Left lung (tissue), 10 donors: ENCODE data around the gene AIFM3. TPM values are rescaled to one million over a fixed set of nuclear protein-coding genes. Genes with fewer than 3 reads are reported as not detected.

ENCODE experiments used
- ATAC-seq: fragments of 200-7000 bp; cut with Tn5 transposase; one replicate; pipeline ENCODE4 v1.9.1; 2020; ENCODE audit warnings: moderate library complexity
- DNase-seq, 4 donors: peaks; one replicate each; pipeline ENCODE4 v3.0.0-alpha.2; 2013 to 2020
- H3K27ac ChIP-seq, 2 donors: fragments of 200-600 bp; sonication (generic) in 1 of 2; one replicate each; pipeline versions ENCODE4 v1.5.0 to v1.8.0; 2020 to 2021
- H3K27me3 ChIP-seq, 2 donors: fragments of 200-600 bp; sonication (generic) in 1 of 2; one replicate each; pipeline versions ENCODE4 v1.5.0 to v1.8.0; 2020 to 2021
- H3K36me3 ChIP-seq, 2 donors: fragments of 200-600 bp; sonication (generic) in 1 of 2; one replicate each; pipeline versions ENCODE4 v1.5.0 to v1.8.0; 2020 to 2021
- H3K4me1 ChIP-seq, 2 donors: fragments of 200-600 bp; one replicate each; pipeline ENCODE4 v1.8.0; 2021
- H3K4me3 ChIP-seq, 2 donors: fragments of 200-600 bp; sonication (generic) in 1 of 2; one replicate each; pipeline versions ENCODE4 v1.5.0 to v1.8.0; 2020 to 2021; ENCODE audit warnings: mild to moderate bottlenecking in 1 of 2
- H3K9me3 ChIP-seq, 2 donors: fragments of 200-600 bp; sonication (generic) in 1 of 2; one replicate each; pipeline versions ENCODE4 v1.5.0 to v1.8.0; 2020 to 2021
- intact Hi-C, 2 donors: fragments of 100-400 bp; cut with DNase I; formaldehyde crosslinking; loops; one replicate each; pipeline versions ENCODE4 v1.11.2 to v1.14.2; 2022
- polyA plus RNA-seq, 6 donors: library from polyadenylated mRNA; unstranded; fragments of 120-200 nt; gene quantifications; one replicate each; pipeline ENCODE4 v1.2.1, GENCODE V29; 2013; ENCODE audit not compliant: insufficient read length in 6 of 6
- total RNA-seq, 2 donors: library from RNA; stranded (reverse); fragmentation: NEBNext Ultra II Directional; extraction: Animal tissue kit (Norgen Biotek cat#: 25700); gene quantifications; one replicate each; pipeline ENCODE4 v1.2.1, GENCODE V29; 2021
- TF ChIP-seq, protein P1 (sequence below), 2 donors: fragments of 200-600 bp; sonication (generic) in 1 of 2; IDR thresholded peaks; one replicate each; pipeline versions ENCODE4 v1.5.0 to v1.8.0; 2021; ENCODE audit warnings: antibody characterized with exemption in 2 of 2
- donor health status: DM: no; HTN: yes; CAD: no.
- donor health status: DM: no; HTN: no; CAD: no.

Gene AIFM3
- total and polyA plus RNA-seq, 8 donors, result 0.49 to 6.5 (median 1.0) TPM

DNA sequence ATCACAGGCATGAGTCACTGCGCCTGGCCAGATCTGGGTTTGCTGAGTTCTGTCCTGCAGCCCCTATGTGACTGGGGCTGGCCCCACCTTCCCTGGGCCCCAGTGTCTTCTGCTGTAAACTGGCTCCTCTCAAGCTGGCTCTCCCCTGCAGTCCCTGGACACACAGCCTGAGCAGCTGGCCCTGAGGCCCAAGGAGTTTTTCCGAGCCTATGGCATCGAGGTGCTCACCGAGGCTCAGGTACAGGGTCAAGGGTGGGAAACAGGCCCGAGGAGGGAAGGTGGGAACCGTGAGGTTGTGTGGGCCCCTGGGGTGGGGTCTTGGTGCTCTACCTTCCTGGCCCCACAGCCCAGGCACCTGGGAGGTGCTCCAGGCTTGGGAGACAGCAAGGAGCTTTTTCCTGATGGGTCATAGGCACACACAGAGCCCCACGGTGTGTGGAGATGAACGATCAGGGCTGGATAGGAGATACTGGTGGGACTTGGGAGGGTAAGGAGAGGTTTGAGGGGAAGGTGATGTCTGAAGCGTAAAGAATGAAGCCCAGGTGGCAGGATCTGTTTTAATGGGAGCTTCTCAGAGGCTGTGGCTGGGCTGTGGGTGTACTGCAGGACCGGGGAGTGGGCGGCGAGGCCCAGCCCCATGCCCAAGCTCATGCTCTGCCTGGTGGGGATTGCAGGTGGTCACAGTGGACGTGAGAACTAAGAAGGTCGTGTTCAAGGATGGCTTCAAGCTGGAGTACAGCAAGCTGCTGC, 8.7 kb downstream of the AIFM3 start:
- H3K9me3 ChIP-seq, result peaks cover 0 to 7% of the 10 kb centered on the region in 2 donors
- H3K4me3 ChIP-seq, result no peak overlapping the region
- peak in 1 of 4 donors; percentile 34 for DNase-seq
- no peak overlapping the region for H3K27ac ChIP-seq
- no peaks in the 10 kb centered on the region for H3K36me3 ChIP-seq
- H3K4me1 ChIP-seq, result peaks cover 0 to 25% of the 10 kb centered on the region in 2 donors
- no peak for ATAC-seq
- peaks cover 0 to 10% of the 10 kb centered on the region in 2 donors for H3K27me3 ChIP-seq
- intact Hi-C loops, result no loop called here
- TF ChIP-seq, protein P1, sequence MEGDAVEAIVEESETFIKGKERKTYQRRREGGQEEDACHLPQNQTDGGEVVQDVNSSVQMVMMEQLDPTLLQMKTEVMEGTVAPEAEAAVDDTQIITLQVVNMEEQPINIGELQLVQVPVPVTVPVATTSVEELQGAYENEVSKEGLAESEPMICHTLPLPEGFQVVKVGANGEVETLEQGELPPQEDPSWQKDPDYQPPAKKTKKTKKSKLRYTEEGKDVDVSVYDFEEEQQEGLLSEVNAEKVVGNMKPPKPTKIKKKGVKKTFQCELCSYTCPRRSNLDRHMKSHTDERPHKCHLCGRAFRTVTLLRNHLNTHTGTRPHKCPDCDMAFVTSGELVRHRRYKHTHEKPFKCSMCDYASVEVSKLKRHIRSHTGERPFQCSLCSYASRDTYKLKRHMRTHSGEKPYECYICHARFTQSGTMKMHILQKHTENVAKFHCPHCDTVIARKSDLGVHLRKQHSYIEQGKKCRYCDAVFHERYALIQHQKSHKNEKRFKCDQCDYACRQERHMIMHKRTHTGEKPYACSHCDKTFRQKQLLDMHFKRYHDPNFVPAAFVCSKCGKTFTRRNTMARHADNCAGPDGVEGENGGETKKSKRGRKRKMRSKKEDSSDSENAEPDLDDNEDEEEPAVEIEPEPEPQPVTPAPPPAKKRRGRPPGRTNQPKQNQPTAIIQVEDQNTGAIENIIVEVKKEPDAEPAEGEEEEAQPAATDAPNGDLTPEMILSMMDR (IDR thresholded peaks at IDR 0.05), result no peak

DNA sequence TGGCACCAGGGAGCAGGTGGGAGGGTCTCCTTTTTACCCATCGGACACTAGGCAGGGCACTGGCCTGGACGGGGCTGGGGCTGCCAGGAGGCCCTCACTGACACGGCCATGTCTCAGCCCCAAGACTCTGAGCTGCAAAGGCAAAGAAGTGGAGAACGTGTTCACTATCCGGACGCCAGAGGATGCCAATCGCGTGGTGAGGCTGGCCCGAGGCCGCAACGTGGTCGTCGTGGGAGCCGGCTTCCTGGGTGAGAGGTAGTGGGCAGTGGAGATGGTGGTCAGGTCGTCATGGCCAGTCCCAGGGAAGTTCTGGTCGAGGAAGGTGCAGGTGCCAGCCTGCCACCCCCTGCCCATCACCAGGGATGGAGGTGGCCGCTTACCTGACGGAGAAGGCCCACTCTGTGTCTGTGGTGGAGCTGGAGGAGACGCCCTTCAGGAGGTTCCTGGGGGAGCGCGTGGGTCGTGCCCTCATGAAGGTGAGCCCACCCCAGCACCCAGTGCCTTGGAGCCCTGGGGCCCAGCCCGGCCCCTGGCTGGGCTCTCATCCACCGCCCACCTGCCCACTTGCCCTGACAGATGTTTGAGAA, 9.3 kb downstream of the AIFM3 start:
- H3K4me1 ChIP-seq, result peaks cover 5 to 31% of the 10 kb centered on the region in 2 donors
- H3K27ac ChIP-seq, result no peak overlapping the region
- intact Hi-C loops, result no loop called here
- peaks cover 0 to 7% of the 10 kb centered on the region in 2 donors for H3K9me3 ChIP-seq
- TF ChIP-seq, protein P1 (IDR thresholded peaks at IDR 0.05), result no peak
- peaks cover 0 to 10% of the 10 kb centered on the region in 2 donors for H3K27me3 ChIP-seq
- ATAC-seq, result no peak
- peak in 1 of 4 donors; percentile 76 for DNase-seq
- H3K36me3 ChIP-seq, result no peaks in the 10 kb centered on the region
- H3K4me3 ChIP-seq, result no peak overlapping the region

DNA sequence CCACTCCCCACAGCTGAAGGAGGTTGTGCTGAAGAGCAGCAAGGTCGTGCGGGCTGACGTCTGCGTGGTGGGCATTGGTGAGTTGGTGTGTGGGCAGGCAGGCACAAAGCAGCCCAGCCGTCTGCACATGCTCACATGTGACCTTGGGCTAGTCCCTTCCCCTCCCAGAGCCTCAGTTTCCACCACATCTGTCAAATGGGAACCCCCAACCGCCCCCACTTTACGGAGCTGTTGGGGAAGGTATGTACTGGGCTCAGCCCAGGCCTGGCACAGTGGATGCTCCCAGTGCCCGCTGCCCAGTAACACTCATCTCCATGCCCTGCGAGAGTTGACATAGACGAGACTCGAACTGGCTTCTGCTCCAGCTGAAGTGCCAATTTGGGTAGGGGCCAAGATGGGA, 10.0 kb downstream of the AIFM3 start:
- H3K27me3 ChIP-seq, result peaks cover 0 to 10% of the 10 kb centered on the region in 2 donors
- H3K9me3 ChIP-seq, result peaks cover 0 to 7% of the 10 kb centered on the region in 2 donors
- TF ChIP-seq, protein P1 (IDR thresholded peaks at IDR 0.05), result no peak
- ATAC-seq (no peak), DNase-seq (peak in 1 of 4 donors; percentile 66)
- no peak overlapping the region for H3K27ac ChIP-seq
- no peak overlapping the region for H3K4me3 ChIP-seq
- peaks cover 8 to 31% of the 10 kb centered on the region in 2 donors for H3K4me1 ChIP-seq
- intact Hi-C loops, result no loop called here
- no peaks in the 10 kb centered on the region for H3K36me3 ChIP-seq

DNA sequence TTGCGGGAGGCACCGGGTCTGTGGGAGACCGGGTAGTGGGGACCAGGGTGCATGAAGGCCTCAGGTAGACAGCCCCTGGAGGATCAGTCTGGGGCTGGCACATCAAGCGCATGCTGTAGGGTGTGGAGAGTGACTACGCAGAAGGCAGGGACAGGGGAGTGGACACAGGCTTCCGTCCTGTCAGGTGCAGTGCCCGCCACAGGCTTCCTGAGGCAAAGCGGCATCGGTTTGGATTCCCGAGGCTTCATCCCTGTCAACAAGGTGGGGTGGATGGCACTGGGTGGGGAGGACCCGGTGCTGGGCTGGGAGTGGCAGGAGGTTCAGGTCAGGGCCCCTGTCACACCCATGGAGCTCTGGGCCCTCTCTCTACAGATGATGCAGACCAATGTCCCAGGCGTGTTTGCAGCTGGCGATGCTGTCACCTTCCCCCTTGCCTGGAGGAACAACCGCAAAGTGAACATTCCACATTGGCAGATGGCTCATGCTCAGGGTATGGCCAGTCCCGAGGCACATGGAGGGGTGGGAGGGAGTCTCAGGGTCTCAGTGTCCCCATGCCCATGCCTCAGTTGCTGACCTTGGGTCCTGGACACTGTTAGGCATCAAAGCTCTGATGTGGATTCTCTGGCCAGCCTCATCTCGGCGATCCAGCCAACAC, 10.6 kb downstream of the AIFM3 start:
- intact Hi-C loops, result no loop called here
- DNase-seq (peak in 1 of 4 donors; percentile 44), ATAC-seq (no peak)
- peaks cover 0 to 7% of the 10 kb centered on the region in 2 donors for H3K9me3 ChIP-seq
- H3K4me1 ChIP-seq, result peaks cover 8 to 29% of the 10 kb centered on the region in 2 donors
- no peak overlapping the region for H3K27ac ChIP-seq
- H3K36me3 ChIP-seq, result no peaks in the 10 kb centered on the region
- peaks cover 0 to 10% of the 10 kb centered on the region in 2 donors for H3K27me3 ChIP-seq
- TF ChIP-seq, protein P1 (IDR thresholded peaks at IDR 0.05), result no peak
- no peak overlapping the region for H3K4me3 ChIP-seq

DNA sequence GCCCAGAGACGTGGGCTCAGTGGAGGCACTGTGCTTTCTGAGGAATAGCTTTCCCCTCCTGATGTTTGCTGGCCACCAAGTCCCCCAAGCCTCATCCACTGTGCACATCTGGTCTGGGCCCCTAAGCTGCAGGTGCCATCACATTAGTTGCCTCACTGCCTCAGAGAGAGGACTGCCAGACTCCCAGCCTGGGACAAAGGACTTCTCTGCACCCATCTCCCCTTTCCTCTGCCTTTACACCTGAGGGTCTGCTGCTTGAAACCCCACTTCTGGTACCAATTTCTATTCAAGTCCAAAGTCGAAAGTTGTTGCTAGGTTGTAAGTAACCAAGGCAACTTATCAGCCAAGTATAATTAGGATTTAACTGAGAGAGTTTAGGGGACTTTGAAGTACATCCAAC, 11.4 kb downstream of the AIFM3 start:
- no peak overlapping the region for H3K4me3 ChIP-seq
- peaks cover 0 to 7% of the 10 kb centered on the region in 2 donors for H3K9me3 ChIP-seq
- H3K27ac ChIP-seq, result no peak overlapping the region
- ATAC-seq, result no peak
- TF ChIP-seq, protein P1 (IDR thresholded peaks at IDR 0.05), result no peak
- H3K4me1 ChIP-seq, result peaks cover 8 to 36% of the 10 kb centered on the region in 2 donors
- peaks cover 0 to 10% of the 10 kb centered on the region in 2 donors for H3K27me3 ChIP-seq
- H3K36me3 ChIP-seq, result no peaks in the 10 kb centered on the region
- intact Hi-C loops, result no loop called here
- DNase-seq, result no peak
